Measurements from ENCODE around the gene WFDC1. TPM values are rescaled to one million over a fixed set of nuclear protein-coding genes. Genes with fewer than 3 reads are reported as not detected.

Gene WFDC1
- total and polyA plus RNA-seq, 4 donors: 1.0 to 5.2 (median 2.9) TPM

DNA sequence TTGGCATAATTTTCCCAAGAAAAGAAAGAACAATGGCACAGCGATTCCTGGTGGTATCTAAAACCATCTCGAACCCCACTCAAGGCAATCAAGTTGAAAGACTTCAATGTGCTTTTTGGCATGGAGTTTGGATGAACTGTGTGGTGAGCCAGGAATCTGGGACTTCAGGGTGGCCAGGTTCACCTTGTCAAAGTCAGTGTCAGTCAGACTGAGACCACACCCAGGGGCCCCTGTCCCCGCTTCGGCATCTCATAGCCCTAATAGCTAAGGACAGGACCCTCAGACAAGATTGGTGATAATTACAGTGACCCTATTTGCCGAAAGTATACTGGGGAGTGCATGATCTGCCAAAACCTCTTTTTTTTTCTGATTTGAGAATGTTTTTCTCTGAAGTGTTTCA, 25.8 kb downstream of the WFDC1 start:
- Histone ChIP-seq H3K4me1 (ENCODE audit: control insufficient read depth in 4 of 4, insufficient read depth in 4 of 4, low read length in 3 of 4) (no peaks in the 10 kb centered on the region), H3K4me3 (ENCODE audit: low read depth in 1 of 3, low read length in 3 of 3) (no peak overlapping the region), H3K9ac (ENCODE audit: low read depth in 1 of 2, low read length in 2 of 2) (no peak overlapping the region), H3K27ac (ENCODE audit: low read depth in 1 of 2, low read length in 2 of 2) (no peak overlapping the region), H3K36me3 (ENCODE audit: control insufficient read depth in 4 of 4, insufficient read depth in 3 of 4, low read depth in 1 of 4, low read length in 3 of 4) (no peaks in the 10 kb centered on the region), H3K9me3 (ENCODE audit: control insufficient read depth in 4 of 4, low read length in 3 of 4) (peaks cover 0 to 7% (median 4%) of the 10 kb centered on the region in 4 donors), H3K27me3 (ENCODE audit: control insufficient read depth in 4 of 4, insufficient read depth in 4 of 4, low read length in 3 of 4) (no peaks in the 10 kb centered on the region)
- DNase-seq (ENCODE audit: low spot score): no peak
- WGBS: 79% methylated on average over 5 of the region's 5 CpGs
- TF ChIP-seq SP1 (IDR thresholded peaks at IDR 0.05): no peak
- no peak for TF ChIP-seq GABPA (IDR thresholded peaks at IDR 0.05 in 1 of 2, conservative IDR thresholded peaks at IDR 0.05 in 1 of 2)
- no peak for TF ChIP-seq HNF4A (conservative IDR thresholded peaks at IDR 0.05)
- no peak for TF ChIP-seq EGR1 (IDR thresholded peaks at IDR 0.05; ENCODE audit: low read depth in 2 of 2)
- no peak for TF ChIP-seq RAD21 (IDR thresholded peaks at IDR 0.05)
- TF ChIP-seq, protein P1, sequence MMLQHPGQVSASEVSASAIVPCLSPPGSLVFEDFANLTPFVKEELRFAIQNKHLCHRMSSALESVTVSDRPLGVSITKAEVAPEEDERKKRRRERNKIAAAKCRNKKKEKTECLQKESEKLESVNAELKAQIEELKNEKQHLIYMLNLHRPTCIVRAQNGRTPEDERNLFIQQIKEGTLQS (IDR thresholded peaks at IDR 0.05): no peak
- no peak for TF ChIP-seq FOXA1 (IDR thresholded peaks at IDR 0.05)
- TF ChIP-seq, protein P2, sequence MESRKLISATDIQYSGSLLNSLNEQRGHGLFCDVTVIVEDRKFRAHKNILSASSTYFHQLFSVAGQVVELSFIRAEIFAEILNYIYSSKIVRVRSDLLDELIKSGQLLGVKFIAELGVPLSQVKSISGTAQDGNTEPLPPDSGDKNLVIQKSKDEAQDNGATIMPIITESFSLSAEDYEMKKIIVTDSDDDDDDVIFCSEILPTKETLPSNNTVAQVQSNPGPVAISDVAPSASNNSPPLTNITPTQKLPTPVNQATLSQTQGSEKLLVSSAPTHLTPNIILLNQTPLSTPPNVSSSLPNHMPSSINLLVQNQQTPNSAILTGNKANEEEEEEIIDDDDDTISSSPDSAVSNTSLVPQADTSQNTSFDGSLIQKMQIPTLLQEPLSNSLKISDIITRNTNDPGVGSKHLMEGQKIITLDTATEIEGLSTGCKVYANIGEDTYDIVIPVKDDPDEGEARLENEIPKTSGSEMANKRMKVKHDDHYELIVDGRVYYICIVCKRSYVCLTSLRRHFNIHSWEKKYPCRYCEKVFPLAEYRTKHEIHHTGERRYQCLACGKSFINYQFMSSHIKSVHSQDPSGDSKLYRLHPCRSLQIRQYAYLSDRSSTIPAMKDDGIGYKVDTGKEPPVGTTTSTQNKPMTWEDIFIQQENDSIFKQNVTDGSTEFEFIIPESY (IDR thresholded peaks at IDR 0.05): no peak
- no peak for TF ChIP-seq RXRA (IDR thresholded peaks at IDR 0.05)
- TF ChIP-seq YY1 (IDR thresholded peaks at IDR 0.05): no peak

DNA sequence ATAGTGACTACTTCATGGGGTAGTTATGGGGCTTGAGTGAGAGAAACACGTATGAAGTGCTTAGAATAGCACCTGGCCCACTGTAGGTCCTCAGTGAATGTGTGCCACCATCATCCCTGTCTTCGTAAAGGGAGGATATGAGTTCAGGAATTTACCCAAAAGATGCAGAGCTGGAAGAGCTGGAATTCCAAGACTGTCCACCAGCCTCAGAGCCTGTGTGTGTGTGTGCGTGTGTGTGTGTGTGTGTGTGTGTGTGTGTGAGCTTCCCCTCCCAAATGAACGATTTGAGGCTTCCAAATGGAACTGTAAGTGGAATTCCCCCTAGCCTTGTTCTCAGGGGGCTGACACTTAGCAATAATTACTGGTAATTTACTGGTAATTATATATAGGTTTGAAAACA, 27.3 kb downstream of the WFDC1 start:
- peaks cover 5 to 7% (median 7%) of the 10 kb centered on the region in 4 donors for H3K9me3 ChIP-seq (ENCODE audit: control insufficient read depth in 4 of 4, low read length in 3 of 4)
- TF ChIP-seq FOXA1 (IDR thresholded peaks at IDR 0.05) (no peak), GABPA (IDR thresholded peaks at IDR 0.05 in 1 of 2, conservative IDR thresholded peaks at IDR 0.05 in 1 of 2) (no peak), FOXA2 (IDR thresholded peaks at IDR 0.05) (no peak), EGR1 (IDR thresholded peaks at IDR 0.05; ENCODE audit: low read depth in 2 of 2) (no peak), SP1 (IDR thresholded peaks at IDR 0.05) (no peak), JUND (IDR thresholded peaks at IDR 0.05) (no peak)
- TF ChIP-seq, protein P3, sequence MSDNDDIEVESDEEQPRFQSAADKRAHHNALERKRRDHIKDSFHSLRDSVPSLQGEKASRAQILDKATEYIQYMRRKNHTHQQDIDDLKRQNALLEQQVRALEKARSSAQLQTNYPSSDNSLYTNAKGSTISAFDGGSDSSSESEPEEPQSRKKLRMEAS (IDR thresholded peaks at IDR 0.05): no peak
- TF ChIP-seq, protein P2 (IDR thresholded peaks at IDR 0.05): no peak
- TF ChIP-seq, protein P1 (IDR thresholded peaks at IDR 0.05): no peak
- TF ChIP-seq, protein P4, sequence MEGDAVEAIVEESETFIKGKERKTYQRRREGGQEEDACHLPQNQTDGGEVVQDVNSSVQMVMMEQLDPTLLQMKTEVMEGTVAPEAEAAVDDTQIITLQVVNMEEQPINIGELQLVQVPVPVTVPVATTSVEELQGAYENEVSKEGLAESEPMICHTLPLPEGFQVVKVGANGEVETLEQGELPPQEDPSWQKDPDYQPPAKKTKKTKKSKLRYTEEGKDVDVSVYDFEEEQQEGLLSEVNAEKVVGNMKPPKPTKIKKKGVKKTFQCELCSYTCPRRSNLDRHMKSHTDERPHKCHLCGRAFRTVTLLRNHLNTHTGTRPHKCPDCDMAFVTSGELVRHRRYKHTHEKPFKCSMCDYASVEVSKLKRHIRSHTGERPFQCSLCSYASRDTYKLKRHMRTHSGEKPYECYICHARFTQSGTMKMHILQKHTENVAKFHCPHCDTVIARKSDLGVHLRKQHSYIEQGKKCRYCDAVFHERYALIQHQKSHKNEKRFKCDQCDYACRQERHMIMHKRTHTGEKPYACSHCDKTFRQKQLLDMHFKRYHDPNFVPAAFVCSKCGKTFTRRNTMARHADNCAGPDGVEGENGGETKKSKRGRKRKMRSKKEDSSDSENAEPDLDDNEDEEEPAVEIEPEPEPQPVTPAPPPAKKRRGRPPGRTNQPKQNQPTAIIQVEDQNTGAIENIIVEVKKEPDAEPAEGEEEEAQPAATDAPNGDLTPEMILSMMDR (IDR thresholded peaks at IDR 0.05; ENCODE audit: low read depth, low read length, missing input control): no peak
- no peaks in the 10 kb centered on the region for H3K4me1 ChIP-seq (ENCODE audit: control insufficient read depth in 4 of 4, insufficient read depth in 4 of 4, low read length in 3 of 4)
- no peak overlapping the region for H3K27ac ChIP-seq (ENCODE audit: low read depth in 1 of 2, low read length in 2 of 2)
- no peak for DNase-seq (ENCODE audit: low spot score)
- no peaks in the 10 kb centered on the region for H3K36me3 ChIP-seq (ENCODE audit: control insufficient read depth in 4 of 4, insufficient read depth in 3 of 4, low read depth in 1 of 4, low read length in 3 of 4)
- H3K27me3 ChIP-seq (ENCODE audit: control insufficient read depth in 4 of 4, insufficient read depth in 4 of 4, low read length in 3 of 4): no peaks in the 10 kb centered on the region
- H3K4me3 ChIP-seq (ENCODE audit: low read depth in 1 of 3, low read length in 3 of 3): no peak overlapping the region
- WGBS: 53% methylated on average over 4 of the region's 4 CpGs
- no peak overlapping the region for H3K9ac ChIP-seq (ENCODE audit: low read depth in 1 of 2, low read length in 2 of 2)

Measured in liver (tissue), 9 donors.